Neural crest cell (in vitro differentiated cells): ENCODE results near the gene ZNF292. TPM values are rescaled to one million over a fixed set of nuclear protein-coding genes. Genes with fewer than 3 reads are reported as not detected.

Experiments
- DNase-seq: peaks from one replicate; pipeline ENCODE4 v3.0.0; 2021; ENCODE audit warnings: low read depth, mixed read lengths, low spot score
- H3K27ac Mint-ChIP-seq: one replicate; pipeline ENCODE4 v1.8.0; 2021; ENCODE audit warnings: mild to moderate bottlenecking, mixed read lengths; ENCODE audit not compliant: unreplicated experiment
- H3K27me3 Mint-ChIP-seq: 2 replicates; pipeline ENCODE4 v1.8.0; 2021; ENCODE audit warnings: low read depth, mild to moderate bottlenecking, mixed read lengths
- H3K36me3 Mint-ChIP-seq: 2 replicates; pipeline ENCODE4 v1.8.0; 2021; ENCODE audit warnings: low read depth, mild to moderate bottlenecking, mixed read lengths
- H3K4me1 Mint-ChIP-seq: 2 replicates; pipeline ENCODE4 v1.8.0; 2021; ENCODE audit warnings: mixed read lengths
- H3K4me3 Mint-ChIP-seq: one replicate; pipeline ENCODE4 v1.8.0; 2021; ENCODE audit warnings: mild to moderate bottlenecking, mixed read lengths
- H3K9me3 Mint-ChIP-seq: 2 replicates; pipeline ENCODE4 v1.8.0; 2021; ENCODE audit warnings: mixed read lengths
- CTCF ChIP-seq: fragments of 200-600 bp; sonication (generic); conservative IDR thresholded peaks from 2 replicates; pipeline ENCODE4 v1.5.0; 2021; ENCODE audit warnings: antibody characterized with exemption, mild to moderate bottlenecking
- total RNA-seq: library from RNA; stranded (reverse); gene quantifications from 2 replicates; pipeline ENCODE4 v1.2.1, GENCODE V29; 2021

Gene ZNF292
- total RNA-seq, 1 donor from 2014 or later: 55.2 TPM

DNA sequence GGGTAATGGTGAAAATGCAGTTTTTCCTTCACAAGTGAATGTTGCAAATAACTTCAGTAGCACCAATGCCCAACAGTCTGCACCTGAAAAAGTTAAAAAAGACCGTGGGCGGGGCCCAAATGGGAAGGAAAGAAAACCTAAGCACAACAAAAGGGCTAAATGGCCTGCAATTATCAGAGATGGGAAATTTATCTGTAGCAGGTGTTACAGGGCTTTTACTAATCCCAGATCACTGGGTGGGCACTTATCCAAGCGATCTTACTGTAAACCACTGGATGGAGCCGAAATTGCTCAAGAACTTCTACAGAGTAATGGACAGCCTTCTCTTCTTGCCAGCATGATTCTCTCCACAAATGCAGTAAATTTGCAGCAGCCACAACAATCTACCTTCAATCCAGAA is 102.2 kb downstream of the ZNF292 start:
- H3K9me3 Mint-ChIP-seq: no peaks in the 10 kb centered on the region
- TF ChIP-seq CTCF: no peak
- no peak for DNase-seq
- no peak overlapping the region for H3K4me3 Mint-ChIP-seq
- H3K27ac Mint-ChIP-seq: no peak overlapping the region
- no peaks in the 10 kb centered on the region for H3K27me3 Mint-ChIP-seq
- no peaks in the 10 kb centered on the region for H3K4me1 Mint-ChIP-seq
- H3K36me3 Mint-ChIP-seq: peaks cover 48% of the 10 kb centered on the region

DNA sequence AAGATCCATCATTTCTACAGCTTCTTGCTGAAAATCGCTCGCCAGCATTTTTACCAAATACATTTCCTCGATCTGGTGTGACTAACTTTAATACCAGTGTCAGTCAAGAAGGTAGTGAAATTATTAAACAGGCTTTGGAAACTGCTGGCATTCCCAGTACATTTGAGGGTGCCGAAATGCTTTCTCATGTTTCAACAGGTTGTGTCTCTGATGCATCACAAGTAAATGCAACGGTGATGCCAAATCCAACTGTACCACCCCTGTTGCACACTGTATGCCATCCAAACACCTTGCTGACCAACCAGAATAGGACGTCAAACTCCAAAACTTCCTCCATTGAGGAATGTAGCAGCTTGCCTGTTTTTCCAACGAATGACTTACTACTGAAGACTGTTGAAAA is 102.6 kb downstream of the ZNF292 start:
- no peak overlapping the region for H3K27ac Mint-ChIP-seq
- no peaks in the 10 kb centered on the region for H3K27me3 Mint-ChIP-seq
- H3K4me3 Mint-ChIP-seq: no peak overlapping the region
- peaks cover 48% of the 10 kb centered on the region for H3K36me3 Mint-ChIP-seq
- no peak for TF ChIP-seq CTCF
- no peaks in the 10 kb centered on the region for H3K9me3 Mint-ChIP-seq
- no peaks in the 10 kb centered on the region for H3K4me1 Mint-ChIP-seq
- no peak for DNase-seq

DNA sequence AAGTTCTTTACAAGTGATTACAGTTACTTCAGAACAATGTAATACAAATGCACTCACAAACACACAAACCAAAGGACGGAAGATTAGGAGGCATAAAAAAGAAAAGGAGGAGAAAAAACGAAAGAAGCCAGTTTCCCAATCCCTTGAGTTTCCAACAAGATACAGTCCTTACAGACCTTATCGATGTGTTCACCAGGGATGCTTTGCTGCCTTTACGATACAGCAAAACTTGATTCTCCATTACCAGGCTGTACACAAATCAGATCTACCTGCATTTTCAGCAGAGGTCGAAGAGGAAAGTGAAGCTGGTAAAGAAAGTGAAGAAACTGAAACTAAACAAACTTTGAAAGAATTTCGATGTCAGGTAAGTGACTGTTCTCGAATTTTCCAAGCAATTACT is 104.4 kb downstream of the ZNF292 start:
- no peaks in the 10 kb centered on the region for H3K4me1 Mint-ChIP-seq
- H3K27ac Mint-ChIP-seq: no peak overlapping the region
- H3K4me3 Mint-ChIP-seq: no peak overlapping the region
- no peaks in the 10 kb centered on the region for H3K9me3 Mint-ChIP-seq
- TF ChIP-seq CTCF: no peak
- no peak for DNase-seq
- no peaks in the 10 kb centered on the region for H3K27me3 Mint-ChIP-seq
- peaks cover 50% of the 10 kb centered on the region for H3K36me3 Mint-ChIP-seq

DNA sequence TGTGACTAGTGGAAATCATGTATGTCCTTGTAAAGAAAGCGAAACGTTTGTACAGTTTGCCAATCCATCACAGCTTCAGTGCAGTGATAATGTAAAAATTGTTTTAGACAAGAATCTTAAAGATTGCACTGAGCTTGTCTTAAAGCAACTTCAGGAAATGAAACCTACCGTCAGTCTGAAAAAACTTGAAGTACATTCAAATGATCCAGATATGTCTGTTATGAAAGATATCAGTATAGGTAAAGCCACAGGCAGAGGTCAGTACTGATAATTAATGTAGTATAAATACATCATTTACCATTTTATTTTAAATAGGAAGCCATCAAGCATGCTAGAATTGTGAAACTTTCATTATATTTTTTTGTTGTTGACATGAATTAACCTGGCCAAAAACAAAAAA is 106.2 kb downstream of the ZNF292 start:
- TF ChIP-seq CTCF: no peak
- no peaks in the 10 kb centered on the region for H3K27me3 Mint-ChIP-seq
- DNase-seq: no peak
- H3K4me1 Mint-ChIP-seq: no peaks in the 10 kb centered on the region
- peaks cover 39% of the 10 kb centered on the region for H3K36me3 Mint-ChIP-seq
- no peak overlapping the region for H3K4me3 Mint-ChIP-seq
- no peaks in the 10 kb centered on the region for H3K9me3 Mint-ChIP-seq
- no peak overlapping the region for H3K27ac Mint-ChIP-seq

- H3K9me3 Mint-ChIP-seq: no peaks in the 10 kb centered on the region
- peaks cover 4% of the 10 kb centered on the region for H3K4me1 Mint-ChIP-seq
- no peak for DNase-seq
- TF ChIP-seq CTCF: no peak
- no peak overlapping the region for H3K27ac Mint-ChIP-seq
- no peaks in the 10 kb centered on the region for H3K27me3 Mint-ChIP-seq
- no peak overlapping the region for H3K4me3 Mint-ChIP-seq
- H3K36me3 Mint-ChIP-seq: peaks cover 21% of the 10 kb centered on the region
Observed at GRCh38 chr6:87264481-87264880, 109.1 kb downstream of the ZNF292 start.
